HCT116 (cell line): ENCODE measurements around the gene BTNL2. TPM values are rescaled to one million over a fixed set of nuclear protein-coding genes. Genes with fewer than 3 reads are reported as not detected.

ENCODE experiments used
- ATAC-seq: fragments of 200-7000 bp; cut with Tn5 transposase; 2 replicates; pipeline ENCODE4 v1.9.1; 2020; ENCODE audit warnings: mild to moderate bottlenecking, moderate library complexity
- BruUV-seq: library from RNA; stranded (reverse); fragments of 400-500 nt; replicated peaks from 2 replicates; lab custom pipeline; 2021; lab: Mats Ljungman, UMichigan
- CTCF ChIA-PET: fragments of 300-600 bp; sonication (Branson Sonifier 250); formaldehyde crosslinking; loops from one replicate; lab custom pipeline; 2021; ENCODE audit warnings: antibody characterized with exemption; lab: Charles Lee
- POLR2A ChIA-PET: fragments of 300-600, 350-600 bp; sonication (Branson Sonifier 250); formaldehyde crosslinking; loops from one replicate; lab custom pipeline; 2021; ENCODE audit warnings: antibody characterized with exemption; lab: Charles Lee
- RAD21 ChIA-PET, 2 experiments: fragments of 300-600 bp; sonication (Branson Sonifier 250); formaldehyde crosslinking; loops; one replicate each; lab custom pipeline; 2023; ENCODE audit warnings: low total read pairs in 2 of 2; ENCODE audit not compliant: uncharacterized antibody in 2 of 2, unreplicated experiment in 2 of 2, low non-redundant PET in 1 of 2; lab: Charles Lee
- DNase-seq: peaks from one replicate; pipeline ENCODE4 v3.0.0-alpha.2; 2010; ENCODE audit warnings: low read depth, low spot score
- H2AFZ ChIP-seq: fragments of 200-600 bp; shearing (Covaris generic), sonication (generic); 2 replicates; pipeline ENCODE4 v1.6.1; 2017; ENCODE audit warnings: low read depth, mixed run types, mixed read lengths, antibody characterized with exemption, low read length; ENCODE audit not compliant: poor library complexity, severe bottlenecking
- H3K27ac ChIP-seq: 2 replicates; pipeline ENCODE4 v1.5.1; 2012; ENCODE audit warnings: low read depth, low read length
- H3K27me3 ChIP-seq: fragments of 200-600 bp; sonication (generic); 2 replicates; pipeline ENCODE4 v1.6.1; 2016; ENCODE audit warnings: mixed run types, low read length, mixed read lengths; ENCODE audit not compliant: insufficient read depth
- H3K36me3 ChIP-seq, 2 experiments: fragments of 200-500 bp in 1 of 2; fragments of 200-600 bp in 1 of 2; sonication (Bioruptor generic) in 1 of 2; sonication (generic) in 1 of 2; 2 replicates each; pipeline versions ENCODE4 v1.5.1 to v1.6.1; 2014 to 2016; ENCODE audit warnings: low read length in 2 of 2, inconsistent platforms in 1 of 2, mixed read lengths in 1 of 2, mixed run types in 1 of 2; ENCODE audit not compliant: insufficient read depth in 2 of 2, control insufficient read depth in 1 of 2
- H3K4me1 ChIP-seq, 2 experiments: fragments of 200-600 bp in 1 of 2; sonication (generic) in 1 of 2; 2 replicates each; pipeline versions ENCODE4 v1.5.1 to v1.6.1; 2012 to 2017; ENCODE audit warnings: low read length in 2 of 2, inconsistent platforms in 1 of 2, mild to moderate bottlenecking in 1 of 2, mixed read lengths in 1 of 2, mixed run types in 1 of 2, moderate library complexity in 1 of 2; ENCODE audit not compliant: insufficient read depth in 2 of 2, control insufficient read depth in 1 of 2
- H3K4me2 ChIP-seq: fragments of 200-600 bp; sonication (generic); 2 replicates; pipeline ENCODE4 v1.6.1; 2017; ENCODE audit warnings: mixed run types, low read length, mixed read lengths
- H3K4me3 ChIP-seq, 2 experiments: fragments of 200-600 bp in 1 of 2; sonication (generic) in 1 of 2; replicated peaks in 1 of 2; 2 replicates each; pipeline ENCODE4 v1.5.1; 2011 to 2016; ENCODE audit warnings: low read length in 2 of 2, control low read depth in 1 of 2, low read depth in 1 of 2, mild to moderate bottlenecking in 1 of 2, mixed read lengths in 1 of 2, mixed run types in 1 of 2
- H3K79me2 ChIP-seq: fragments of 200-600 bp; sonication (generic); 2 replicates; pipeline ENCODE4 v1.6.1; 2017; ENCODE audit warnings: mild to moderate bottlenecking, mixed run types, low read length, moderate library complexity, mixed read lengths; ENCODE audit not compliant: insufficient read depth
- H3K9ac ChIP-seq: fragments of 200-600 bp; sonication (generic); 2 replicates; pipeline ENCODE4 v1.6.1; 2016; ENCODE audit warnings: low read length, mixed read lengths
- H3K9me2 ChIP-seq: fragments of 200-600 bp; sonication (generic), shearing (Covaris generic); 2 replicates; pipeline ENCODE4 v1.6.1; 2017; ENCODE audit warnings: mixed run types, mild to moderate bottlenecking, moderate library complexity; ENCODE audit not compliant: insufficient read depth
- H3K9me3 ChIP-seq, 2 experiments: fragments of 200-500 bp in 1 of 2; fragments of 200-600 bp in 1 of 2; sonication (Bioruptor generic) in 1 of 2; sonication (generic) in 1 of 2; 2 replicates each; pipeline ENCODE4 v1.6.1; 2014 to 2017; ENCODE audit warnings: low read length in 2 of 2, mixed read lengths in 2 of 2, inconsistent platforms in 1 of 2, low read depth in 1 of 2, mild to moderate bottlenecking in 1 of 2, mixed run types in 1 of 2, moderate library complexity in 1 of 2; ENCODE audit not compliant: control insufficient read depth in 1 of 2, insufficient read depth in 1 of 2
- H4K20me1 ChIP-seq: fragments of 200-600 bp; sonication (generic), shearing (Covaris generic); 2 replicates; pipeline ENCODE4 v1.6.1; 2017; ENCODE audit warnings: mixed run types, mild to moderate bottlenecking, moderate library complexity; ENCODE audit not compliant: insufficient read depth
- CBX3 ChIP-seq: IDR thresholded peaks from 2 replicates; pipeline ENCODE4 v1.6.1; 2012; ENCODE audit warnings: low read depth
- ELF1 ChIP-seq: IDR thresholded peaks from 2 replicates; pipeline ENCODE4 v1.6.1; 2012; ENCODE audit warnings: low read depth, borderline replicate concordance
- JUND ChIP-seq: IDR thresholded peaks from 2 replicates; pipeline ENCODE4 v1.6.1; 2012
- MAX ChIP-seq: IDR thresholded peaks from 2 replicates; pipeline ENCODE4 v1.6.1; 2012
- POLR2A ChIP-seq: IDR thresholded peaks from 2 replicates; pipeline ENCODE4 v1.7.0; 2011; ENCODE audit warnings: borderline replicate concordance; ENCODE audit not compliant: insufficient read depth, insufficient read length; ENCODE audit errors: extremely low read depth
- POLR2AphosphoS5 ChIP-seq: IDR thresholded peaks from 2 replicates; pipeline ENCODE4 v1.6.1; 2011; ENCODE audit warnings: mild to moderate bottlenecking, low read depth, low read length, moderate library complexity
- REST ChIP-seq: IDR thresholded peaks from 2 replicates; pipeline ENCODE4 v1.6.1; 2012; ENCODE audit warnings: low read depth
- SIN3A ChIP-seq: IDR thresholded peaks from 2 replicates; pipeline ENCODE4 v1.6.1; 2012; ENCODE audit warnings: low read depth
- SP1 ChIP-seq: IDR thresholded peaks from 2 replicates; pipeline ENCODE4 v1.6.1; 2012; ENCODE audit warnings: low read depth
- SRF ChIP-seq: IDR thresholded peaks from 2 replicates; pipeline ENCODE4 v1.6.1; 2012; ENCODE audit warnings: low read depth
- TCF7L2 ChIP-seq: IDR thresholded peaks from 2 replicates; pipeline ENCODE4 v1.7.0; 2011; ENCODE audit warnings: borderline replicate concordance, inconsistent platforms; ENCODE audit not compliant: insufficient read depth, insufficient read length; ENCODE audit errors: extremely low read depth
- ZBTB33 ChIP-seq: IDR thresholded peaks from 2 replicates; pipeline ENCODE4 v1.6.1; 2011; ENCODE audit warnings: mild to moderate bottlenecking, low read length, moderate library complexity; ENCODE audit not compliant: insufficient replicate concordance; ENCODE audit errors: extremely low read depth
- intact Hi-C: fragments of 100-400 bp; cut with micrococcal nuclease; formaldehyde crosslinking; loops from 2 replicates; pipeline ENCODE4 v1.10.0; 2022
- total RNA-seq: library from RNA; stranded (reverse); gene quantifications from one replicate; pipeline ENCODE4 v1.2.1, GENCODE V29; 2021; ENCODE audit not compliant: unreplicated experiment

The BTNL2 gene
- total RNA-seq, 1 experiment from 2014 or later: not detected

GRCh38 chr6:32427218-32427617 is 20.2 kb upstream of the BTNL2 start:
- intact Hi-C loops: no loop called here
- BruUV-seq: no TSS peak
- POLR2A ChIA-PET: no interaction called here

GRCh38 chr6:32426338-32426737 is 19.4 kb upstream of the BTNL2 start:
- no peaks in the 10 kb centered on the region for H3K79me2 ChIP-seq
- H3K9ac ChIP-seq: no peak overlapping the region
- no peaks in the 10 kb centered on the region for H3K4me1 ChIP-seq
- H3K27me3 ChIP-seq: no peaks in the 10 kb centered on the region
- ChIA-PET CTCF (interaction anchor here (1.4 to 2.3 kb wide), 3 partner anchors 12 to 442 kb away, joined by 3 to 7 read pairs (median 6); no protein-coding TSS in a partner anchor), RAD21 (no interaction called here), POLR2A (no interaction called here)
- ATAC-seq: no peak
- H3K9me2 ChIP-seq: no peaks in the 10 kb centered on the region
- H4K20me1 ChIP-seq: no peaks in the 10 kb centered on the region
- no peaks in the 10 kb centered on the region for H3K36me3 ChIP-seq
- intact Hi-C loops: no loop called here
- no peak overlapping the region for H3K27ac ChIP-seq
- H3K4me2 ChIP-seq: no peak overlapping the region
- no peak overlapping the region for H3K4me3 ChIP-seq
- H3K9me3 ChIP-seq: no peaks in the 10 kb centered on the region
- no peak for DNase-seq
- TF ChIP-seq JUND: no peak
- TF ChIP-seq SRF: no peak
- no peak for TF ChIP-seq TCF7L2
- no peak for TF ChIP-seq ELF1
- no peak for TF ChIP-seq SP1
- TF ChIP-seq POLR2A: no peak
- TF ChIP-seq POLR2AphosphoS5: no peak
- TF ChIP-seq MAX: no peak
- no peak for TF ChIP-seq REST
- TF ChIP-seq ZBTB33: no peak
- no peak for TF ChIP-seq CBX3
- BruUV-seq: no TSS peak
- no peak overlapping the region for H2AFZ ChIP-seq

More at GRCh38 chr6:32427218-32427617, 20.2 kb upstream of the BTNL2 start:
- H3K27me3 ChIP-seq: no peaks in the 10 kb centered on the region
- H3K9ac ChIP-seq: no peak overlapping the region
- H3K27ac ChIP-seq: no peak overlapping the region
- DNase-seq (no peak), ATAC-seq (no peak)
- no peak overlapping the region for H3K4me2 ChIP-seq
- no peaks in the 10 kb centered on the region for H3K4me1 ChIP-seq
- no peaks in the 10 kb centered on the region for H3K9me2 ChIP-seq
- no peak overlapping the region for H2AFZ ChIP-seq
- H3K79me2 ChIP-seq: no peaks in the 10 kb centered on the region
- CTCF ChIA-PET: no interaction called here
- RAD21 ChIA-PET: no interaction called here
- no peaks in the 10 kb centered on the region for H3K36me3 ChIP-seq
- no peak for TF ChIP-seq SIN3A
- H4K20me1 ChIP-seq: no peaks in the 10 kb centered on the region
- H3K4me3 ChIP-seq: no peak overlapping the region
- no peaks in the 10 kb centered on the region for H3K9me3 ChIP-seq
